NCI-H1694 treated with DMSO at 0.1 percent for 48 hours (cell line): ENCODE data around the gene AMY1C.
"Not testable (repeated sequence)": the region's sequence is repeated elsewhere in the genome, so short reads cannot be mapped to it uniquely, and the experiment has no call there.

Experiments
- DNase-seq: peaks from one replicate; lab custom pipeline; 2025; lab: John Stamatoyannopoulos, UW

AMY1C gene

DNA sequence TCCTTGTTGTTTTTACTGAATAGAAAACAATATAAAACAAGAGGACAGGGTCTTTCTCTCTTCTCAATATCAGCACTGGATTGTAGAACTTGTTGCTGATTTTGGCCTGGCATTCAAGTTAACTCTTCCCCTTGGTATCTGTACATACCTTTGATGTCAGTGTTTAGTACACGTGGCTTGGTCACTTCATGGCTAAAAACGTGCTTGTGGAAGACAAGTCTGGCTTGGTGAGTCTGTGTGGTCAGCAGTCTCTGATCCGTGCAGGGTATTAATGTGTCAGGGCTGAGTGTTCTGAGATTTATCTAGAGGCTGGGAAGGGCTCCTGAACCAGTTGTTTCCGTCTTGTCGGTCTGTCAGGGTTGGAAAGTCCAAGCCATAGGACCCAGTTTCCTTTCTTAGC lies at the start of gene AMY1C:
TSS of gene AMY1C (plus strand) at position 301 of the 400 bp plus-strand sequence. CDS start 572 bp downstream, outside the sequence.
- DNase-seq = not testable (repeated sequence)

DNA sequence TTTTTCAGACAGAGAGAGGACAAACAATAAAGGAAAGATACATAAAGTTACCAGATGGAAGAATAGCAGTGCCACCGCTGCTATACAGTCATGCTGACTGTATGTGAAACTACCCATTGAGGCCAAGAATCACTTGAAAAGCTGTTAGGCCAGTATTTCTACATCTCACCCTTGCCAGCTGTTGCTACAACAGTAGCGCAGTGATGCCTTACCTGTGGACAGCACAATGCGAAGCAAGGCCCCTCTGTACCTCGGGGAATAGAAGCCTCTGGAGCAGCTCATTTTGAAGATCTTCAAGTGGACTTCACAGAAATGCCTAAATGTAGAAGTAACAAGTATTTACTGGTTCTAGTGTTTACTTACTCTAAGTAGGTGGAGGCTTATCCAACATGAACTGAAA lies 49.0 kb upstream of the AMY1C start:
- DNase-seq = not testable (repeated sequence)

DNA sequence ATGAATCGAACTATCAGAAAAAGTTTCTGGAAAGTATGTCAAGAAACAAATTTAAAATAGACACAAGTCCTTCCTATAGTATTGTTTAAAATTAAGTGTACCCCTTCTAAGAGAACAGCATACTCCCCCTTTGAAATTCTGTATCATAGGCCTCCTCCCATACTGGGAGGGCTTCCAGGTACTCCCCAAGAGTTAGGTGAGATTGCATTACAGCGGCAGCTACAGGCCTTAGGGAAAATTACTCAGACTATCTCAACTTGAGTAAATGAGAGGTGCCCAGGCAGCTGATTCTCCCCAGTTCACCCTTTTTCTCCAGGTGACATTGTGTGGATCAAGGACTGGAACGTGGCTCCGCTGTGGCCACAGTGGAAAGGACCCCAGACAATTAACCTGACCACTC lies 48.4 kb upstream of the AMY1C start:
- not testable (repeated sequence) for DNase-seq

DNA sequence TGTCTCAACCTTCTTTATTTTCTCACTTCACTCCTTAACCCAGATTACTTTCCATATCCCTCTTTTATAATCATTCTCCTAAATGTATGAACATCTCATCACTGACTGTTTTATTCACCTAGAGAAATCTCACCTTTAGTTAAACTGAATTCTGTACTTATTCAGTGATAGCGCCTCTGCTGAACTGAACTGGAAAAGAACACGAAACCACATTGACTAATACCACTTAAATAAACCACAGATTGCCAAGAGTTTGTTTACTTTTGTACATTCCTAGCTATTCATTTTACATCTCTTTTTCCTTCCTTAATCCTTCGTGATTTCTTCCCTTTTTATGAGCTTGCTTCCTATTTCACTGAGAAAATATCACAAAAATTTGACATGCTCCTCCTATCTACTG lies 42.0 kb upstream of the AMY1C start:
- not testable (repeated sequence) for DNase-seq

DNA sequence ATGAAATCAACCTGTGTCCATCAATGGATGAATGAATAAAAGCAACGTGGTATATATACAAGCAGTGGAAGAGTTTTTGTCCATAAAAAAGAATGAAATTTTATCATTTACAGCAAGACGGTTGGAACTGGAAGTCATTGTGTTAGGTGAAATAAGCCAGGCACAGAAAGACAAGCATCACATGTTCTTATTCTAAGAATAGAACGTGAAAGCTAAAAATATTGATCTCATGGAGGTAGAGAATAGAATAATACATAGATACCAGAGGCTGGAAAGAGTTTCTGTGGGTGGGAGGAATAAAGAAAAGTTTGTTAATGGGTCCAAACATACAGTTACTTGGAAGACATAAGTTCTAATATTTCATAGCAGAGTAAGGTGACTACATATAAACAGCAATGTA lies 39.3 kb upstream of the AMY1C start:
- DNase-seq = not testable (repeated sequence)

DNA sequence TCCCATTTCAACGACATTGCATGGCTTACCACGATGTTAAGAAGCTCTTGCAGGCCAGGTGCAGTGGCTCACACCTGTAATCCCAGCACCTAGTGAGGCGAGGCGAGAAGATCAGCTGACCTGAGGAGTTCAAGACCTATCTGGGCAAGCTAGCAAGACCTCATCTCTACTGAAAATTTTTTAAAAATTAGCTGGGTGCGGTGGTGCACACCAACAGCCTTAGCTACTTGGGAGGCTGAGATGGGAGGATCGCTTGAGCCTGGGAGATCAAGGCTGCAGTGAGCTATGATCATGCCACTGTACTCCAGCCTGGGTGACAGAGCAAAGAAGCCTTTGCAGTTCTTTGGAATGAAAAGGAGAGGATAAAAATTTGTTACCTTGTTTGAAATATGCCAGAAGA lies 32.3 kb upstream of the AMY1C start:
- not testable (repeated sequence) for DNase-seq

DNA sequence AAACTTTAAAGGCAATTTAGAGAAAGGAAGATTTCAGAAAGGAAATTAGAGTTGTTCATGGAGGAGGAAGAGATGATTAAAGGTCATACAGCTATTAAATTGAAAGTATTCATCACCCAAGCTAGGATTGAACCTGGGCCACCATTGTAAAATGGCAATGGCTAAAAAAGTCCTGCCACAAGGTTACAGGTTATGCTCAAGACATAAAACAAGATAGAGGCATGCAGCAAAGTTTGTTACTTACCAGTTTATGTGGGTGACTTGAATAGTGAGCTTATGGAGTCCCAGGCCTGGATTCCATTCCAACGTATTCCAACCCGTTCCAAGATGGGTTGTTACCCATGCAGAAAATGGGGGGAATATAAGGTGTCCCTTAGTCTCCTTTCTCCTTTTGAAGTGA lies 28.2 kb upstream of the AMY1C start:
- not testable (repeated sequence) for DNase-seq

DNA sequence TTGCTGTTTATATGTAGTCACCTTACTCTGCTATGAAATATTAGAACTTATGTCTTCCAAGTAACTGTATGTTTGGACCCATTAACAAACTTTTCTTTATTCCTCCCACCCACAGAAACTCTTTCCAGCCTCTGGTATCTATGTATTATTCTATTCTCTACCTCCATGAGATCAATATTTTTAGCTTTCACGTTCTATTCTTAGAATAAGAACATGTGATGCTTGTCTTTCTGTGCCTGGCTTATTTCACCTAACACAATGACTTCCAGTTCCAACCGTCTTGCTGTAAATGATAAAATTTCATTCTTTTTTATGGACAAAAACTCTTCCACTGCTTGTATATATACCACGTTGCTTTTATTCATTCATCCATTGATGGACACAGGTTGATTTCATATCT lies 14.4 kb upstream of the AMY1C start:
- not testable (repeated sequence) for DNase-seq

DNA sequence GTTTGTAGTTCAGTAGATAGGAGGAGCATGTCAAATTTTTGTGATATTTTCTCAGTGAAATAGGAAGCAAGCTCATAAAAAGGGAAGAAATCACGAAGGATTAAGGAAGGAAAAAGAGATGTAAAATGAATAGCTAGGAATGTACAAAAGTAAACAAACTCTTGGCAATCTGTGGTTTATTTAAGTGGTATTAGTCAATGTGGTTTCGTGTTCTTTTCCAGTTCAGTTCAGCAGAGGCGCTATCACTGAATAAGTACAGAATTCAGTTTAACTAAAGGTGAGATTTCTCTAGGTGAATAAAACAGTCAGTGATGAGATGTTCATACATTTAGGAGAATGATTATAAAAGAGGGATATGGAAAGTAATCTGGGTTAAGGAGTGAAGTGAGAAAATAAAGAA lies 11.7 kb upstream of the AMY1C start:
- DNase-seq = not testable (repeated sequence)

DNA sequence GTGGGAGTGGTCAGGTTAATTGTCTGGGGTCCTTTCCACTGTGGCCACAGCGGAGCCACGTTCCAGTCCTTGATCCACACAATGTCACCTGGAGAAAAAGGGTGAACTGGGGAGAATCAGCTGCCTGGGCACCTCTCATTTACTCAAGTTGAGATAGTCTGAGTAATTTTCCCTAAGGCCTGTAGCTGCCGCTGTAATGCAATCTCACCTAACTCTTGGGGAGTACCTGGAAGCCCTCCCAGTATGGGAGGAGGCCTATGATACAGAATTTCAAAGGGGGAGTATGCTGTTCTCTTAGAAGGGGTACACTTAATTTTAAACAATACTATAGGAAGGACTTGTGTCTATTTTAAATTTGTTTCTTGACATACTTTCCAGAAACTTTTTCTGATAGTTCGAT lies 5.2 kb upstream of the AMY1C start:
- not testable (repeated sequence) for DNase-seq

DNA sequence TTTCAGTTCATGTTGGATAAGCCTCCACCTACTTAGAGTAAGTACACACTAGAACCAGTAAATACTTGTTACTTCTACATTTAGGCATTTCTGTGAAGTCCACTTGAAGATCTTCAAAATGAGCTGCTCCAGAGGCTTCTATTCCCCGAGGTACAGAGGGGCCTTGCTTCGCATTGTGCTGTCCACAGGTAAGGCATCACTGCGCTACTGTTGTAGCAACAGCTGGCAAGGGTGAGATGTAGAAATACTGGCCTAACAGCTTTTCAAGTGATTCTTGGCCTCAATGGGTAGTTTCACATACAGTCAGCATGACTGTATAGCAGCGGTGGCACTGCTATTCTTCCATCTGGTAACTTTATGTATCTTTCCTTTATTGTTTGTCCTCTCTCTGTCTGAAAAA lies 4.7 kb upstream of the AMY1C start:
- DNase-seq = not testable (repeated sequence)

DNA sequence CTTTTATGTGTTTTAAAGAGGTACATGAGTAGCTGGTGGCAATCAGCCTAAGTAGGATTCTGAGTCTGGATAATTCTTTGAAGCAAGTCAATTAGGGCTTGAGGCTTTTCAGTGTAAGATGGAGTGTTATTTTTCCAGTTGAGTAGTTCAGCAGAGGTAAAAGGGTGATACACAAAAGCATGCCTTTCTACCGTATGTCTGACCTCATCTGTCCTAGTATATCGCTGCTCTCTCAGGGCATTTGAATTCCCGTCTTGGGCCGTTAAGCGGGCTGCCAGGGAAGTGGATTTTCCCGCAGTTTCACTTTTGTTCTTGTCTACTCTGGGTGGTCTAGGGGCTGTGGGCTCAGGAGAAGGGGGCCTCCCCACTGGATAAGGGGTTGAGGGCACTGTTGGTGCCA lies 1.4 kb upstream of the AMY1C start:
- not testable (repeated sequence) for DNase-seq

DNA sequence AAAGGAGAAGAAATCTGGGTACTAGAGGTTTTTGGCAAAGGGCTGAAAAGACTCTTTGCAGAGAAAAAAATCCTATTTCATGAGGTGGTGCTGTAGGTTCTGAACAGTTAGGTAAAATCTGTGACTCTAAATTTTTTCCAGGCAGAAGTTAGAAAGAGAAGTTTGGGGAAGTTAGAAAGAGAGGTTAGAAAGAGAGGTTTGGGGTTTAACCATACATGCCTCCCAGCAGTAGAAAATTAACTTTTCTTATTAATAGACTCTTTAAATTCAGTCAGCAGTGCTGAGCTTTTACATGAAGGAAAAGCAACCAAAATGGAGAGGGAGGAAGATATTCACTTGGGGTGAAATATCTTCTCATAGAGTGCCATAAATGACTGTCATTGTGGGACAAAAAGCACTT lies 12.2 kb downstream of the AMY1C start:
- DNase-seq = no peak

DNA sequence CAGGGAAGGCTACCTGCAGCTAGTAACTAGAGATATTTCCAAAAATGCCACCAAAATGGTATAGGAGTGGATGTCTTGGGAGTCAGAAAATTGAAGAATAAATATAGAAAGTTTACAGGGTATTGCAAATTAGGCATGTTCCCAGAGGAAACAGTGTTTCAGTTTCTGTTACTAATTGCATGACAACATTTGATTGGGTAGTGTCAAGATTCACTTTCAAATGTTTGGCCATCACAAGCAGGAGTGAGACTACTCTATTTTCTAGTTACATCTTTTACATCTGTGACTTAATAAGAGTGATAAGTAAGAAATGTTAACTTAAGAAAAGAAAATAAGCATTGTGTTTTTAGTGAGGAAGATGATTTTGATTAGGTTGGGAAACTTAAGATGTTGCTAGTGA lies 30.2 kb downstream of the AMY1C start:
- DNase-seq = no peak

DNA sequence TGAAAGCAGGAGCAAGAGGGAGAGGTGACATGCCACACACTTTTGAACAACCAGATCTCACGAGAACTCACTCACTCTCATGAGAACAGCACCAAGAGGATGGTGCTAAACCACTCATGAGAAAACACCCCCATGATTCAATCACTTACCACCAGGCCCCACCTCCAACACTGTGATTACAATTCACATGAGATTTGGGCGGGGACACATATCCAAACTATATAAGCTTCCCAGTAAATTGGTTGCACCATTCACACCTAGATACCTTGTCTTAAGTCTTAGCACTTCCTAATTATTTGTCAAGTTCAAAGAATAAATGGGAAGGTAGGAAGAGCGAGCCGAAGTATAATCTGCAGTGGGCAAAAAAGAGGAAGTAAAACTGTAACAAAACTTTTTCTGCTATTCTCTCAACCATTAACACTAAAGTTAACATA lies 34.3 kb downstream of the AMY1C start:
- DNase-seq = no peak

DNA sequence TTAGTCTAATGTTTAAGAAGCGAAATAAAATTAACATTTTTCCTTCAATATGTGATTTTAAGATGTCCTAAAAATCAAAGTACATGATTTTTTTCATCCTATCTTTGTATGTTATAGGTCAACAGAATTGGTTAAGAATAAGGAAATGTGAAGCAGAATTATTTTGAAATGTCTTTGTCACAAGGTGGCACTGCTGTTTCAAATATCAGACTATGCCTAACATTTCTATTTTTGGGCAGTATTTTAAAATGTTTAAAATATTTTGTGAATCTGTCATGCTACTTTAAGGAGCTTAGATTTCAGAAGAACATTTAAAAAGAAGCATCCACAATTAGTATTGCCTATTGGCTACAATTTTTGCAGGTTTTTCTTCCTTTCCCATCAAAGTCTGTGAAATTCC lies 38.7 kb downstream of the AMY1C start:
- DNase-seq = peak; percentile 8

DNA sequence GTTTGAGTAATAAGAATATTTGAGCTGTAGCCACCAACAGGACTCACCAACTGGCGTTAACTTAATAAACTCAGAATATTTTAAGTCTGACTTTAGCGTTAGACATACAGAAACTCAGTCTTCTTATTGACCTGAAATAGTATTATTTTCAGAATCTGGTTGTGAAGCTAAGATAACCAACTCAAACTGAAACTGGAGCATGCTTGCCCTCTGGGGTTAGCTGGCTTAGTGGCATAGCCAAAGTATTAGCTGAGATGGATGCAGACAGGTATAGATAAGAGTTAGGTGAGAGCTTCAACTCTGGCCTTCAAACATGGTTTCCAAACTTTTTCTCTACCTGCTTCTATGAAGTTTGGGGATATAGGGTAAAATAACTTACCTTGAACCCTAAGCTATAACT lies 40.5 kb downstream of the AMY1C start:
- no peak for DNase-seq
